Neural cell (in vitro differentiated cells): ENCODE data around the gene ADD3. TPM values are rescaled to one million over a fixed set of nuclear protein-coding genes. Genes with fewer than 3 reads are reported as not detected.

ENCODE experiments used
- H2AFZ ChIP-seq: fragments of 200-600, 300-800 bp; sonication (generic), shearing (Covaris generic); 2 replicates; pipeline ENCODE4 v1.6.0; 2014; ENCODE audit warnings: low read depth, mild to moderate bottlenecking, antibody characterized with exemption, low read length, moderate library complexity
- H3F3A ChIP-seq: fragments of 200-600 bp; shearing (Covaris generic); 2 replicates; pipeline ENCODE4 v1.6.1; 2016; ENCODE audit warnings: mild to moderate bottlenecking, moderate library complexity, mixed read lengths, antibody characterized with exemption, low read length; ENCODE audit not compliant: insufficient read depth, poor library complexity, severe bottlenecking
- H3K27ac ChIP-seq: fragments of 200-600, 300-800 bp; sonication (generic), shearing (Covaris generic); 2 replicates; pipeline ENCODE4 v1.5.1; 2014; ENCODE audit warnings: mild to moderate bottlenecking, low read length, moderate library complexity
- H3K27me3 ChIP-seq: fragments of 300-800, 200-600 bp; sonication (generic), shearing (Covaris generic); 2 replicates; pipeline ENCODE4 v1.6.0; 2014; ENCODE audit warnings: mild to moderate bottlenecking, low read depth, low read length, moderate library complexity; ENCODE audit not compliant: insufficient read depth
- H3K36me3 ChIP-seq: fragments of 300-800, 200-600 bp; sonication (generic), shearing (Covaris generic); 2 replicates; pipeline ENCODE4 v1.5.1; 2014; ENCODE audit warnings: mild to moderate bottlenecking, antibody characterized with exemption, low read length, moderate library complexity; ENCODE audit not compliant: insufficient read depth
- H3K4me2 ChIP-seq: fragments of 300-800, 200-600 bp; sonication (generic), shearing (Covaris generic); 2 replicates; pipeline ENCODE4 v1.6.0; 2014; ENCODE audit warnings: mild to moderate bottlenecking, low read length
- H3K4me3 ChIP-seq: fragments of 300-800, 200-600 bp; sonication (generic), shearing (Covaris generic); 2 replicates; pipeline ENCODE4 v1.5.1; 2014; ENCODE audit warnings: mild to moderate bottlenecking, low read length, moderate library complexity
- H3K79me2 ChIP-seq: fragments of 200-600 bp; shearing (Covaris generic); replicated peaks from 2 replicates; pipeline ENCODE4 v1.6.0; 2014; ENCODE audit warnings: mild to moderate bottlenecking, low read length, moderate library complexity; ENCODE audit not compliant: insufficient read depth
- H3K9ac ChIP-seq: fragments of 300-800, 200-600 bp; sonication (generic), shearing (Covaris generic); 2 replicates; pipeline ENCODE4 v1.6.1; 2016; ENCODE audit warnings: mild to moderate bottlenecking, low read length, mixed read lengths
- H3K9me2 ChIP-seq: fragments of 200-600 bp; shearing (Covaris generic); 2 replicates; pipeline ENCODE4 v1.6.1; 2016; ENCODE audit warnings: mild to moderate bottlenecking, low read length, mixed read lengths; ENCODE audit not compliant: insufficient read depth
- H3K9me3 ChIP-seq: fragments of 200-600, 300-800 bp; sonication (generic), shearing (Covaris generic); 2 replicates; pipeline ENCODE4 v1.6.1; 2016; ENCODE audit warnings: mild to moderate bottlenecking, mixed run types, low read length, moderate library complexity, mixed read lengths
- H4K20me1 ChIP-seq: fragments of 200-600 bp; shearing (Covaris generic); 2 replicates; pipeline ENCODE4 v1.6.1; 2016; ENCODE audit warnings: mild to moderate bottlenecking, mixed run types; ENCODE audit not compliant: insufficient read depth
- EP300 ChIP-seq: fragments of 450-650 bp; conservative IDR thresholded peaks from 2 replicates; pipeline ENCODE4 v1.6.1; 2014; ENCODE audit warnings: antibody characterized with exemption, mild to moderate bottlenecking, moderate library complexity; ENCODE audit not compliant: poor library complexity, severe bottlenecking
- EZH2 ChIP-seq: fragments of 200-600, 300-800 bp; shearing (Covaris generic), sonication (generic); IDR thresholded peaks from 2 replicates; pipeline ENCODE4 v1.6.1; 2014; ENCODE audit warnings: antibody characterized with exemption, low read length, borderline replicate concordance, mild to moderate bottlenecking; ENCODE audit not compliant: insufficient read depth, poor library complexity, severe bottlenecking
- MXI1 ChIP-seq: fragments of 450-650 bp; conservative IDR thresholded peaks from 2 replicates; pipeline ENCODE4 v1.6.1; 2014; ENCODE audit warnings: antibody characterized with exemption, mild to moderate bottlenecking; ENCODE audit not compliant: poor library complexity, severe bottlenecking
- POLR2AphosphoS5 ChIP-seq: IDR thresholded peaks from 2 replicates; pipeline ENCODE4 v1.6.1; 2012
- RAD21 ChIP-seq: fragments of 450-650 bp; conservative IDR thresholded peaks from 2 replicates; pipeline ENCODE4 v1.6.1; 2014; ENCODE audit warnings: antibody characterized with exemption, mild to moderate bottlenecking, moderate library complexity
- SMC3 ChIP-seq: fragments of 450-650 bp; conservative IDR thresholded peaks from 2 replicates; pipeline ENCODE4 v1.6.1; 2014; ENCODE audit warnings: antibody characterized with exemption, mild to moderate bottlenecking, moderate library complexity; ENCODE audit not compliant: poor library complexity
- TAF1 ChIP-seq: IDR thresholded peaks from 2 replicates; pipeline ENCODE4 v1.6.1; 2012; ENCODE audit warnings: low read depth
- polyA plus RNA-seq: library from polyadenylated mRNA; depleted of rRNA; stranded (reverse); fragments of >200 nt; gene quantifications from 2 replicates; pipeline ENCODE4 v1.2.3, GENCODE V29; 2014
- TF ChIP-seq, protein P1 (sequence below): fragments of 450-650 bp; IDR thresholded peaks from 2 replicates; pipeline ENCODE4 v1.5.1; 2014; ENCODE audit warnings: antibody characterized with exemption, mild to moderate bottlenecking, moderate library complexity; ENCODE audit not compliant: poor library complexity, severe bottlenecking
- TF ChIP-seq, protein P2 (sequence below): IDR thresholded peaks from 2 replicates; pipeline ENCODE4 v1.6.1; 2012; ENCODE audit warnings: borderline replicate concordance

ADD3 gene
- polyA plus RNA-seq, 1 donor from 2014 or later = 40.6 TPM

DNA sequence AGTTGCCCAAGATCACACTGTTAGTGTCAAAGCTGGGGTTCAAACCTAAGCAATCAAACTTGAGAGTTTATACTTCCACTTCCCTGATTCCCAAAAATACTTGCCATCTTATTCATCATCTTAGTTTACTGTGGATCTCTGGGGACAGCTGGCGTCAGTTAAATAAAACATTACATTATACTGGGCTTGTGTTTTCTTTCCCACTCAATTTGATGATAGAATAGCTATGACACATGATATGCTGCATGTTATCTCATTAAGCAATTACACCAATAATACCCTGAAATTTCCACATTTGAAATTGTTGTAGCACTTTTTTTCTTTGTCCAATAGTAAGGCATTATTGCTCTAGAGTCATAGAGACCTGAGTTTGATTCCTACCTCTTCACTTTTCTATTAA, 136.7 kb downstream of the ADD3 start:
- no peaks in the 10 kb centered on the region for H3K36me3 ChIP-seq
- H3K4me2 ChIP-seq = no peak overlapping the region
- H2AFZ ChIP-seq = no peak overlapping the region
- no peaks in the 10 kb centered on the region for H3K27me3 ChIP-seq
- H4K20me1 ChIP-seq = no peaks in the 10 kb centered on the region
- H3K9me3 ChIP-seq = no peaks in the 10 kb centered on the region
- no peaks in the 10 kb centered on the region for H3F3A ChIP-seq
- H3K9ac ChIP-seq = no peak overlapping the region
- no peak overlapping the region for H3K27ac ChIP-seq
- H3K79me2 ChIP-seq = no peaks in the 10 kb centered on the region
- TF ChIP-seq EP300 (no peak), EZH2 (no peak), POLR2AphosphoS5 (no peak), TAF1 (no peak), MXI1 (no peak), RAD21 (no peak), SMC3 (no peak)
- TF ChIP-seq, protein P1, sequence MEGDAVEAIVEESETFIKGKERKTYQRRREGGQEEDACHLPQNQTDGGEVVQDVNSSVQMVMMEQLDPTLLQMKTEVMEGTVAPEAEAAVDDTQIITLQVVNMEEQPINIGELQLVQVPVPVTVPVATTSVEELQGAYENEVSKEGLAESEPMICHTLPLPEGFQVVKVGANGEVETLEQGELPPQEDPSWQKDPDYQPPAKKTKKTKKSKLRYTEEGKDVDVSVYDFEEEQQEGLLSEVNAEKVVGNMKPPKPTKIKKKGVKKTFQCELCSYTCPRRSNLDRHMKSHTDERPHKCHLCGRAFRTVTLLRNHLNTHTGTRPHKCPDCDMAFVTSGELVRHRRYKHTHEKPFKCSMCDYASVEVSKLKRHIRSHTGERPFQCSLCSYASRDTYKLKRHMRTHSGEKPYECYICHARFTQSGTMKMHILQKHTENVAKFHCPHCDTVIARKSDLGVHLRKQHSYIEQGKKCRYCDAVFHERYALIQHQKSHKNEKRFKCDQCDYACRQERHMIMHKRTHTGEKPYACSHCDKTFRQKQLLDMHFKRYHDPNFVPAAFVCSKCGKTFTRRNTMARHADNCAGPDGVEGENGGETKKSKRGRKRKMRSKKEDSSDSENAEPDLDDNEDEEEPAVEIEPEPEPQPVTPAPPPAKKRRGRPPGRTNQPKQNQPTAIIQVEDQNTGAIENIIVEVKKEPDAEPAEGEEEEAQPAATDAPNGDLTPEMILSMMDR = no peak
- TF ChIP-seq, protein P2, sequence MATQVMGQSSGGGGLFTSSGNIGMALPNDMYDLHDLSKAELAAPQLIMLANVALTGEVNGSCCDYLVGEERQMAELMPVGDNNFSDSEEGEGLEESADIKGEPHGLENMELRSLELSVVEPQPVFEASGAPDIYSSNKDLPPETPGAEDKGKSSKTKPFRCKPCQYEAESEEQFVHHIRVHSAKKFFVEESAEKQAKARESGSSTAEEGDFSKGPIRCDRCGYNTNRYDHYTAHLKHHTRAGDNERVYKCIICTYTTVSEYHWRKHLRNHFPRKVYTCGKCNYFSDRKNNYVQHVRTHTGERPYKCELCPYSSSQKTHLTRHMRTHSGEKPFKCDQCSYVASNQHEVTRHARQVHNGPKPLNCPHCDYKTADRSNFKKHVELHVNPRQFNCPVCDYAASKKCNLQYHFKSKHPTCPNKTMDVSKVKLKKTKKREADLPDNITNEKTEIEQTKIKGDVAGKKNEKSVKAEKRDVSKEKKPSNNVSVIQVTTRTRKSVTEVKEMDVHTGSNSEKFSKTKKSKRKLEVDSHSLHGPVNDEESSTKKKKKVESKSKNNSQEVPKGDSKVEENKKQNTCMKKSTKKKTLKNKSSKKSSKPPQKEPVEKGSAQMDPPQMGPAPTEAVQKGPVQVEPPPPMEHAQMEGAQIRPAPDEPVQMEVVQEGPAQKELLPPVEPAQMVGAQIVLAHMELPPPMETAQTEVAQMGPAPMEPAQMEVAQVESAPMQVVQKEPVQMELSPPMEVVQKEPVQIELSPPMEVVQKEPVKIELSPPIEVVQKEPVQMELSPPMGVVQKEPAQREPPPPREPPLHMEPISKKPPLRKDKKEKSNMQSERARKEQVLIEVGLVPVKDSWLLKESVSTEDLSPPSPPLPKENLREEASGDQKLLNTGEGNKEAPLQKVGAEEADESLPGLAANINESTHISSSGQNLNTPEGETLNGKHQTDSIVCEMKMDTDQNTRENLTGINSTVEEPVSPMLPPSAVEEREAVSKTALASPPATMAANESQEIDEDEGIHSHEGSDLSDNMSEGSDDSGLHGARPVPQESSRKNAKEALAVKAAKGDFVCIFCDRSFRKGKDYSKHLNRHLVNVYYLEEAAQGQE = no peak
- no peaks in the 10 kb centered on the region for H3K9me2 ChIP-seq
- H3K4me3 ChIP-seq = no peak overlapping the region

DNA sequence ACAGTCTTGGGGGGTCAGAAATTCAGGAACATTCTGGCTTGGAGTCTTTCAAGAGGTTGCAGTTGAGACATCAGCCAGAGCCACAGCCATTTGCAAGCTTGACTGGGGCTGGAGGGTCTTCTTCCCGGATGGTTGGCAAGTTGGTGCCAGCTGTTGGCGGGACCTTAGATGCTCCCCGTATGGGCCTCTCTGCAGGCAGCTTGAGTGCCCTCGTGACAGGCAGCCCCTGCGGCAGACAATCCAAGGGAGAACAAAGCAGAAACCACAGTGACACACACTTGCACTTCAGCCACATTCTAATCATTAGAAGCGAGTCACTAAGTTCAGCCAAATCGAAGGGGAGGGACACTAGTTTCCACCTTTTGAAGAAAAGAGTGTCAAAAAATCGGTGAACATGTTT, 140.2 kb downstream of the ADD3 start:
- Histone ChIP-seq H3K36me3 (no peaks in the 10 kb centered on the region), H3F3A (no peaks in the 10 kb centered on the region), H2AFZ (no peak overlapping the region), H4K20me1 (no peaks in the 10 kb centered on the region), H3K79me2 (no peaks in the 10 kb centered on the region), H3K9me3 (no peaks in the 10 kb centered on the region), H3K4me2 (no peak overlapping the region), H3K9ac (no peak overlapping the region), H3K9me2 (no peaks in the 10 kb centered on the region), H3K27ac (no peak overlapping the region), H3K27me3 (no peaks in the 10 kb centered on the region), H3K4me3 (no peak overlapping the region)
- TF ChIP-seq TAF1 = no peak

DNA sequence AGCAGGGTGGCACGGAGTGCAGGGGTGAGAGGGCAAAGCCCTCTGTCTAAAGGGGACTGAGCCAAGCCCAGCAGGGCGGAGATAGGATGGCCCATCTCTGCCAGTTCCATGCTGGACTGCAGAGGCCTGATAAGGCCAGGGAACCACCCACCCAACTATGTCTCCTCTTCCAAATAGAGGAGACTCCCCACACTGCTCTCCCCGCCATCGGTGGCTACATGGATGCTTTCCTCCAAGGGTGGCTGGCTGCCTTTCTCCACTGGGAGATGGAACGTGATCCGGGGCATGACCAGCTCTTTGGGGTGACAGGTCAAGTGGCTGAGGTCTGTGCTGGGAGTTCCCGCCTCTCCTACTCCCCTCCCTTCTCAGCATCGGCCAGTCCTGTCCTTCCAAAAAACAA, 141.5 kb downstream of the ADD3 start:
- H3K79me2 ChIP-seq = no peaks in the 10 kb centered on the region
- no peaks in the 10 kb centered on the region for H3K9me2 ChIP-seq
- no peak overlapping the region for H3K9ac ChIP-seq
- H3F3A ChIP-seq = no peaks in the 10 kb centered on the region
- no peaks in the 10 kb centered on the region for H3K9me3 ChIP-seq
- H3K27me3 ChIP-seq = no peaks in the 10 kb centered on the region
- TF ChIP-seq SMC3 (no peak), MXI1 (no peak), POLR2AphosphoS5 (no peak), TAF1 (no peak), RAD21 (no peak), EZH2 (no peak), EP300 (no peak)
- TF ChIP-seq, protein P2 = no peak
- TF ChIP-seq, protein P1 = no peak
- H4K20me1 ChIP-seq = no peaks in the 10 kb centered on the region
- H3K27ac ChIP-seq = no peak overlapping the region
- H3K4me3 ChIP-seq = no peak overlapping the region
- no peak overlapping the region for H2AFZ ChIP-seq
- no peak overlapping the region for H3K4me2 ChIP-seq
- no peaks in the 10 kb centered on the region for H3K36me3 ChIP-seq
